SH-SY5Y (cell line): ENCODE measurements around the gene SKIC8.

Experiments used
- GATA2 ChIP-seq: IDR thresholded peaks from 2 replicates; pipeline ENCODE4 v1.6.1; 2011; ENCODE audit warnings: mild to moderate bottlenecking, low read depth, low read length
- GATA3 ChIP-seq: IDR thresholded peaks from 2 replicates; pipeline ENCODE4 v1.6.1; 2011; ENCODE audit warnings: low read depth, mild to moderate bottlenecking, low read length, moderate library complexity

The SKIC8 gene

DNA sequence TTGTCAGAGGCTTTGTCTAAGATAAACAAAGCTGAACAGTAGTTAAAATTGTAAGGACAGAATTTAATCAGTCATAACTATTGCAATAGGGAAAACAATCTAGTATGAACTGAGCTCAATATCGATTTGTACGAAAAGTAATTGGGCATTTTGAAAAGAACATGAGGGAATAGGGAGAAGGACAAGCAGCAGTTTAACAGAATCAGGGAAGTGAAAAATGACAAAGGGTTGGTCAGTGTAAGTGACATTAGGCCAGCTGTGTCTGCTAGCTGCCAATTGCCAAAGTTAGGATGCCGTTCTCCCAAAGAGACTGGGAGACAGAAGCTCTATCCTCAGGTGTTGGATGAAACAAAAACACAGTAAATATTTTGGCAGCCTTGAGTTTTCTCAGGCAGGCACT, 38.3 kb downstream of the SKIC8 start:
- TF ChIP-seq GATA2 (no peak), GATA3 (no peak)

GRCh38 chr15:78260489-78260888, 38.9 kb downstream of the SKIC8 start:
- TF ChIP-seq GATA3 (no peak), GATA2 (no peak)

DNA sequence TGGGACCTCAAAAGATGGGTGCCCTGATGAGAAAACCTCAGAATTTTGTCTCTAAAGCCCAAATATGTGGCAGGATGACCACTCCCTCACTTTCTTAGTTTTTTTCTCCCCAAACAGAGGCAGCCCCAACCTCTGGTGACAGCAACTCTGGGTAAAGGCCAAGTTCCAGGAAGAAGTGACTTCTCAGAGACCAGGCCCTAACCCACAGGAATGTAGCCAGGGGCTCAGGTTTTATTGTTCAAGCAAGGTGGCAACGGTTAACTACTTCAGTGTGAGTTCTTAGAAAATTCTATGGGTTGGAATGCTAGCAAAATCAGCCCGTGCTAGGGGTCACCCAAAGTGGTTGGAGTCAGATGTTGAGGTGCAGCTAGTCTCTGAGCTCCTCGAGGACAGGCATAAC, 40.2 kb downstream of the SKIC8 start:
- TF ChIP-seq GATA3 = no peak
- TF ChIP-seq GATA2 = no peak

- TF ChIP-seq GATA2 (no peak), GATA3 (no peak)
Observed at GRCh38 chr15:78257681-78258080, 41.7 kb downstream of the SKIC8 start.

GRCh38 chr15:78256044-78256437, 43.4 kb downstream of the SKIC8 start:
- TF ChIP-seq GATA2 (no peak), GATA3 (no peak)

DNA sequence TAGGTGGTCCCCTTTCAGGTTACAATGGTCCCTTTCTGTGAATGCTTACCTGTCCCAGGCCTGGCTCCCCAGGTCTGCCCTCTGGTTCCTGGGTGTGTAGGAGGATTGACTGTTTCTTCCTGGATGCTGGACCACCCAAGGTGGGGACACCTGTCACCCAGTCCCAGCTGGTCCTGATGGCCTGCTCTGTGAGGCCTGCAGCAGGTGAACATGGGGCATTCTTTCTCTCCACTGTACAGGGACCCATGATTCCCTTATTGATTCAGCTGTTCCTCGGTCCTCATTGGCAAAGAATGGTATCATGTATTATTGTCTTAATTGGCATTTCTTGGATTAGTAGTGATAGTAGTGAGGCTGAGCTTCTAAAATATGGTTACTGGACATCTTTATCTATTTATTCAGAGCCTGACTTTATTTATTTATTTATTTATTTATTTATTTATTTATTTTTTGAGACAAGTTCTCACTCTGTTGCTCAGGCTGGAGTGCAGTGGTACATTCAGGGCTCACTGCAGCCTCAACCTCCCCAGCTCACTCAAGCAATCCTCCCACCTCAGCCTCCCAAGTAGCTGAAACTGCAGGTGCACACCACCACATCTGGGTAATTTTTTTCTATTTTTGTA, 43.9 kb downstream of the SKIC8 start:
- TF ChIP-seq GATA3 = no peak
- no peak for TF ChIP-seq GATA2

DNA sequence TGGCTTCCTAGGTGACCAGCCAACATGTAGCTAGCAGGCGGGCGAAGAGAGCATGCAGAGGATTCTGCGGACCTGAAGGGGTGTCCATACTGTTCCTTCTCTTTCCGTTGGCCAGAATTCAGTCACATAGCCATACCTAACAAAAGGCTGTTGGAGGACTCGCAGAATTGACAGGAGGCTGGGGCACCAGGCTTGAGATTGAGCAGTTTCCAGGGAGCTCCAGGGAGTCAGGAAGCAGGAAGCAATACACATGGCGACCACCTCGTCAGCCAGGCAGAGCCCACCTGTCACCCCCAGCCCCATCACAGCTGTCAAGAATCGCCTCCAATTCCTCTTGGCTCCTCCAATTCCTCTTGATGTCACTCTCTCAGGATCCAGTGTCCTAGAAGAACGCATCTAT, 48.3 kb downstream of the SKIC8 start:
- TF ChIP-seq GATA2 (no peak), GATA3 (no peak)

GRCh38 chr15:78249131-78249530, 50.3 kb downstream of the SKIC8 start:
- TF ChIP-seq GATA3 = no peak
- no peak for TF ChIP-seq GATA2

- TF ChIP-seq GATA2 = no peak
- TF ChIP-seq GATA3 = no peak
Observed at GRCh38 chr15:78247911-78248310, 51.5 kb downstream of the SKIC8 start.

- no peak for TF ChIP-seq GATA2
- TF ChIP-seq GATA3 = no peak
Observed at GRCh38 chr15:78244893-78245292, 54.5 kb downstream of the SKIC8 start.

DNA sequence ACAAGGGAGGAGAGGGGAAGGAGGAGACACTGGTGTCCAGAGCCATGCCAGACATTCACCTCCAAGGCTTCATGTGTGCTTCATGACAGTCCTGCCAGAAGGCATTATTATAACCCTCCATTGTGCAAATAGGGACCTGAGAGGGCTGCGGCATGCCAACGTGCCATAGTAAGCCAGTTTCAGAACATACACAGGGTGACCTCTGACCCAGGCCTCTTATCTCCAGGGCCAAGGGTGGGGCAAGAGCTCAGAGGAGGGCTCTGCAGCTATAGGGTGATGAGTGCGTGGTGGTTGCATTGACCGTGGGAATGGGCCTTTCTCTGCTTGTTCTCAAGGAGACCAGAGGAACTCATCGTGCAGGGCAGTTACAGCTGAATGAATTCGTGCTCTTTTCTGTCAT, 55.3 kb downstream of the SKIC8 start:
- no peak for TF ChIP-seq GATA2
- TF ChIP-seq GATA3 = no peak

- TF ChIP-seq GATA3 (no peak), GATA2 (no peak)
Observed at GRCh38 chr15:78243491-78243941, 55.9 kb downstream of the SKIC8 start.

- TF ChIP-seq GATA3 = no peak
- no peak for TF ChIP-seq GATA2
Observed at GRCh38 chr15:78243058-78243457, 56.4 kb downstream of the SKIC8 start.

DNA sequence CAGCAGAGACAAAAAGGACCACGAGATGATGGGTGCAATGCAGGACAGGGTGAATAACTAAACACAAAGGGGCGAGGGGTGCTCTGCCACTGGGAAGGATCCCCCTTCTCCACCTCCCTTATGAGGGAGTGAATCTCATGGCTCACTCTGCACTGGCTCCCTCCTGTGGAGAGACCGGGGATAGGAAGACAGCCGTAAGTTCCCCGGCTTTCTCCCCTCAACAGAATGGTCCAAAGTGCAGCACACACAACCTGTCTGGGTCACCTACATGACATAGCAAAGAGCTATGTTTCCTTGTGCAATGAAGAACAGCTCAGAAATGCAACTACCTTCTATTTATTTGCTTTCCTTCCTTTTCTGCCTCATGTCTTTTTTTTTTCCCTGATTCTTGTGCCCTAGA, 57.3 kb downstream of the SKIC8 start:
- no peak for TF ChIP-seq GATA3
- TF ChIP-seq GATA2 = no peak

GRCh38 chr15:78241017-78241416, 58.4 kb downstream of the SKIC8 start:
- TF ChIP-seq GATA2 (no peak), GATA3 (no peak)

DNA sequence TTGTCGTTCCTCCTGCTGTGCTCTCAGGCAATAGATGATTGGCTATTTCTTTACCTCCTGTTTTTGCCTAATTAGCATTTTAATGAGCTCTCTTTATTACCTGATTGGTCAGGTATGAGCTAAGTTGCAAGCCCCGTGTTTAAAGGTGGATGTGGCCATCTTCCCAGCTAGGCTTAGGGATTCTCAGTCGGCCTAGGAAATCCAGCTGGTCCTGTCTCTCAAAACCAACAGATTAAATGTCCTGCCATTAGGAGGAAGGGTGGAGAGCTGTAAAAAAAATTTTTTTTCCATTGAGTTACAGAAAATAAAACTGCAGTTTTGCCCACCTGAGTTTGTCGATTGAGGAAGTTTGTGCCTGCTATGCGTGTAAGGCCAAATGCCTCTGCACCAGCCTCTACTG, 59.6 kb downstream of the SKIC8 start:
- no peak for TF ChIP-seq GATA3
